Vagina (tissue), 2 donors: Measurements from ENCODE around the gene MTAP. TPM values are rescaled to one million over a fixed set of nuclear protein-coding genes. Genes with fewer than 3 reads are reported as not detected.

Experiments used
- DNase-seq, 2 donors: peaks; one replicate each; pipeline ENCODE4 v3.0.0-alpha.2; 2017; ENCODE audit errors: extremely low spot score in 2 of 2
- H3K27ac ChIP-seq: fragments of 200-600 bp; sonication (generic); one replicate; pipeline ENCODE4 v1.5.1; 2019
- H3K27me3 ChIP-seq: fragments of 200-600 bp; sonication (generic); one replicate; pipeline ENCODE4 v1.5.1; 2019
- H3K36me3 ChIP-seq, 2 donors: fragments of 200-600 bp; sonication (generic); one replicate each; pipeline ENCODE4 v1.5.1; 2017 to 2019
- H3K4me1 ChIP-seq: fragments of 200-600 bp; sonication (generic); one replicate; pipeline ENCODE4 v1.5.1; 2019
- H3K4me3 ChIP-seq, 2 donors: fragments of 200-600 bp; sonication (generic); 1 replicate in 1 of 2; 2 replicates in 1 of 2; pipeline ENCODE4 v1.5.1; 2016 to 2019
- H3K9me3 ChIP-seq: fragments of 200-600 bp; sonication (generic); one replicate; pipeline ENCODE4 v1.5.1; 2019
- CTCF ChIP-seq, 3 experiments: fragments of 450-650 bp in 2 of 3; fragments of 200-600 bp in 1 of 3; sonication (generic) in 1 of 3; IDR thresholded peaks; one replicate each; pipeline ENCODE4 v1.5.1; 2017 to 2019; ENCODE audit warnings: antibody characterized with exemption in 3 of 3, mild to moderate bottlenecking in 2 of 3, moderate library complexity in 2 of 3
- POLR2A ChIP-seq, 2 donors: fragments of 450-650 bp; IDR thresholded peaks; one replicate each; pipeline ENCODE4 v1.6.1; 2017; ENCODE audit warnings: antibody characterized with exemption in 2 of 2, mild to moderate bottlenecking in 2 of 2, moderate library complexity in 2 of 2
- POLR2AphosphoS5 ChIP-seq, 2 donors: sonication (generic); formaldehyde crosslinking; IDR thresholded peaks; one replicate each; pipeline ENCODE4 v1.9.0; 2017; ENCODE audit warnings: antibody characterized with exemption in 2 of 2, mild to moderate bottlenecking in 2 of 2, low read depth in 1 of 2; ENCODE audit not compliant: insufficient read depth in 1 of 2
- intact Hi-C: fragments of 100-400 bp; cut with DNase I; formaldehyde crosslinking; loops from one replicate; pipeline ENCODE4 v1.15.1; 2023
- total RNA-seq: library from RNA; depleted of rRNA; stranded (reverse); fragments of >200 nt; gene quantifications from one replicate; pipeline ENCODE4 v1.2.3, GENCODE V29; 2016

The MTAP gene
- total RNA-seq, 1 donor from 2014 or later = 19.9 TPM

- H3K4me1 ChIP-seq = no peaks in the 10 kb centered on the region
- intact Hi-C loops = no loop called here
- H3K4me3 ChIP-seq = no peak overlapping the region
- no peak for TF ChIP-seq CTCF (IDR thresholded peaks at IDR 0.05)
- TF ChIP-seq POLR2AphosphoS5 (IDR thresholded peaks at IDR 0.05; ENCODE audit: insufficient read depth in 1 of 2, low read depth in 1 of 2) = no peak
- no peak for TF ChIP-seq POLR2A (IDR thresholded peaks at IDR 0.05)
- H3K36me3 ChIP-seq = no peaks in the 10 kb centered on the region
- H3K27ac ChIP-seq = no peak overlapping the region
- no peaks in the 10 kb centered on the region for H3K27me3 ChIP-seq
- no peak for DNase-seq
- H3K9me3 ChIP-seq = no peaks in the 10 kb centered on the region
Measured at GRCh38 chr9:21983561-21983935, 181.1 kb downstream of the MTAP start.

GRCh38 chr9:21984101-21984500 lies 181.7 kb downstream of the MTAP start:
- Histone ChIP-seq H3K9me3 (no peaks in the 10 kb centered on the region), H3K4me3 (no peak overlapping the region), H3K27ac (no peak overlapping the region), H3K4me1 (no peaks in the 10 kb centered on the region), H3K27me3 (no peaks in the 10 kb centered on the region), H3K36me3 (no peaks in the 10 kb centered on the region)
- TF ChIP-seq CTCF (IDR thresholded peaks at IDR 0.05) = no peak
- no peak for TF ChIP-seq POLR2AphosphoS5 (IDR thresholded peaks at IDR 0.05; ENCODE audit: insufficient read depth in 1 of 2, low read depth in 1 of 2)
- no peak for TF ChIP-seq POLR2A (IDR thresholded peaks at IDR 0.05)
- intact Hi-C loops = no loop called here
- no peak for DNase-seq

- no peaks in the 10 kb centered on the region for H3K27me3 ChIP-seq
- TF ChIP-seq POLR2A (IDR thresholded peaks at IDR 0.05) (no peak), CTCF (IDR thresholded peaks at IDR 0.05) (no peak), POLR2AphosphoS5 (IDR thresholded peaks at IDR 0.05; ENCODE audit: insufficient read depth in 1 of 2, low read depth in 1 of 2) (no peak)
- H3K27ac ChIP-seq = no peak overlapping the region
- no peaks in the 10 kb centered on the region for H3K4me1 ChIP-seq
- intact Hi-C loops = no loop called here
- no peaks in the 10 kb centered on the region for H3K36me3 ChIP-seq
- no peaks in the 10 kb centered on the region for H3K9me3 ChIP-seq
- no peak for DNase-seq
- H3K4me3 ChIP-seq = no peak overlapping the region
Measured at GRCh38 chr9:21985964-21986667, 183.7 kb downstream of the MTAP start.

Other genes with a start within 250 kb of the MTAP start
- 25.8 TPM for gene CDKN2A, start 191.8 kb downstream of the MTAP start, total RNA-seq
- 5.9 TPM for gene CDKN2B-AS1, start 192.2 kb downstream of the MTAP start, total RNA-seq
- 67.0 TPM for gene CDKN2B, start 206.7 kb downstream of the MTAP start, total RNA-seq